ENCODE data around the gene PRKCE. TPM values are rescaled to one million over a fixed set of nuclear protein-coding genes. Genes with fewer than 3 reads are reported as not detected.

The PRKCE gene
- total RNA-seq, 2 experiments from 2014 or later = 17.0 to 42.1 TPM

DNA sequence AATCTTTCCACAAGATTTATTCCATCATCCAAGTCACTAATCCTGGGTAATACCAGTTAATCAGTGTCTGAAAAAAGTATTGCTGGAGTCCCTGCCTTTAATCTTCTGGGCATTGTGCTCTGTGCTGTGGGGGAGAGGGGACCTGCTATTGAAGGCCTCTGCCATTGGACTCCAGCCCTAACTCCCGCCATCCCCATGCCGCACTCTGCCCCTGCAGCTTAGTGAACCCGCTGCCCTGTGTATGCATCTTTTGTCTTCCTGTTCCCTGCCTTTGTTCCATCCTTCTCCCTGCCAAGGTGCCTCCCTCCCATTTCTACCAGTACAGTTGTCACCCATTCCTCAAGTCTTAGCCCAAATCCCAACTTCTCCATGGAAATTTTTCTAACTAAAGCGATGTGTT, 532.0 kb downstream of the PRKCE start:
- no peaks in the 10 kb centered on the region for H3K79me2 ChIP-seq (ENCODE audit: insufficient read depth, low read depth, low read length)
- TF ChIP-seq, protein P1, sequence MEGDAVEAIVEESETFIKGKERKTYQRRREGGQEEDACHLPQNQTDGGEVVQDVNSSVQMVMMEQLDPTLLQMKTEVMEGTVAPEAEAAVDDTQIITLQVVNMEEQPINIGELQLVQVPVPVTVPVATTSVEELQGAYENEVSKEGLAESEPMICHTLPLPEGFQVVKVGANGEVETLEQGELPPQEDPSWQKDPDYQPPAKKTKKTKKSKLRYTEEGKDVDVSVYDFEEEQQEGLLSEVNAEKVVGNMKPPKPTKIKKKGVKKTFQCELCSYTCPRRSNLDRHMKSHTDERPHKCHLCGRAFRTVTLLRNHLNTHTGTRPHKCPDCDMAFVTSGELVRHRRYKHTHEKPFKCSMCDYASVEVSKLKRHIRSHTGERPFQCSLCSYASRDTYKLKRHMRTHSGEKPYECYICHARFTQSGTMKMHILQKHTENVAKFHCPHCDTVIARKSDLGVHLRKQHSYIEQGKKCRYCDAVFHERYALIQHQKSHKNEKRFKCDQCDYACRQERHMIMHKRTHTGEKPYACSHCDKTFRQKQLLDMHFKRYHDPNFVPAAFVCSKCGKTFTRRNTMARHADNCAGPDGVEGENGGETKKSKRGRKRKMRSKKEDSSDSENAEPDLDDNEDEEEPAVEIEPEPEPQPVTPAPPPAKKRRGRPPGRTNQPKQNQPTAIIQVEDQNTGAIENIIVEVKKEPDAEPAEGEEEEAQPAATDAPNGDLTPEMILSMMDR (conservative IDR thresholded peaks at IDR 0.05; ENCODE audit: low read length) = no peak
- TF ChIP-seq EZH2phosphoT487 (IDR thresholded peaks at IDR 0.05; ENCODE audit: borderline replicate concordance, low read depth, low read length) = no peak
- no peaks in the 10 kb centered on the region for H3K9me2 ChIP-seq (ENCODE audit: insufficient read depth, low read length)
- H3K9me3 ChIP-seq (ENCODE audit: low read length) = no peaks in the 10 kb centered on the region
- DNase-seq (ENCODE audit: low spot score) = no peak
- no peak overlapping the region for H2AFZ ChIP-seq (ENCODE audit: low read length)
- no peaks in the 10 kb centered on the region for H3K4me1 ChIP-seq (ENCODE audit: insufficient read depth, low read length, poor library complexity, severe bottlenecking)
- intact Hi-C loops (cut with micrococcal nuclease; ENCODE audit: unreplicated experiment) = loop anchor here (1.0 kb wide), 1 partner anchor 41 kb away; no protein-coding TSS in a partner anchor
- BruUV-seq (replicated peaks) = no TSS peak
- H4K20me1 ChIP-seq (ENCODE audit: insufficient read depth, low read length) = no peaks in the 10 kb centered on the region
- no peak overlapping the region for H3K4me3 ChIP-seq (ENCODE audit: low read depth, low read length, poor library complexity, severe bottlenecking)
- H3K4me2 ChIP-seq (ENCODE audit: low read length) = no peak overlapping the region
- H3K36me3 ChIP-seq (ENCODE audit: insufficient read depth, low read length) = no peaks in the 10 kb centered on the region
- POLR2A ChIA-PET = interaction anchor here (0.6 kb wide), 1 partner anchor 160 kb away, joined by 3 read pairs; no protein-coding TSS in a partner anchor
- H3K27ac ChIP-seq (ENCODE audit: low read depth, low read length, poor library complexity, severe bottlenecking) = no peak overlapping the region
- CTCF ChIA-PET (ENCODE audit: unreplicated experiment) = no interaction called here

DNA sequence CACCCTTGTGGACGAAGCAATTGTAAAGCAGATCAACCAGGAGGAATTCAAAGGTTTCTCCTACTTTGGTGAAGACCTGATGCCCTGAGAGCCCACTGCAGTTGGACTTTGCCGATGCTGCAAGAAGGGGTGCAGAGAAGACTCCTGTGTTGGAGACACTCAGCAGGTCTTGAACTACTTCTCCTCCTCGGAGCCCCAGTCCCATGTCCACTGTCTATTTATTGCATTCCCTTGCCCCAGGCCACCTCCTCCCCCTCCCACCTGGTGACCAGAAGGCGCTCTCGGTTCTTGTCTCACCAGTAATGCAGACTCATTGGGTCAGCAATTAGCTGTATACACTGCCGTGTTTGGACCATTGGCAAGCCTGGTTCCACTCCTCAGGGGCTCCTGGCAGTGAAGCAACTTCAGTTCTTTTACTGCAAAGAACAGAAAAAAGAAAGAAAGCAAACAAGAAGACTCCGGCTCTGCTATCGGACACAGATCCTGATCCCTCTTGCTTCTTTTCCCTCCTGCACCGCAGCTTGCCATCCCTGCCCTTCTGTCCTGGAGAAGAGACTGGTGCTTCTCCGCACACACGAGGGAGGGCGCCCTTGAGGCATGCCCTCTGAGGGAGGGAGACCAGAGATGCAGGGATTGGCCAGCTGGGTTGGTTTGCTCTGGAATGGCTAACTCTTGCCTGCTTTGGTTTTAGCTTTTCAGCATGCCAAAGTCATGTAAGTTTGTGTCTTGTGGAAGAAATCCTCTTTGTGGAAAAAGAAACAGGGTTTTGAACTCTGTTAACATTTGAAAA, 533.5 kb downstream of the PRKCE start:
- ChIA-PET POLR2A (interaction anchor here (1.1 kb wide), 1 partner anchor 24 kb away, joined by 3 read pairs; no protein-coding TSS in a partner anchor), CTCF (ENCODE audit: unreplicated experiment) (no interaction called here)
- Histone ChIP-seq H4K20me1 (ENCODE audit: insufficient read depth, low read length) (no peaks in the 10 kb centered on the region), H3K4me2 (ENCODE audit: low read length) (no peak overlapping the region), H3K27ac (ENCODE audit: low read depth, low read length, poor library complexity, severe bottlenecking) (no peak overlapping the region), H3K4me3 (ENCODE audit: low read depth, low read length, poor library complexity, severe bottlenecking) (no peak overlapping the region), H3K9me2 (ENCODE audit: insufficient read depth, low read length) (no peaks in the 10 kb centered on the region), H3K4me1 (ENCODE audit: insufficient read depth, low read length, poor library complexity, severe bottlenecking) (no peaks in the 10 kb centered on the region), H3K9me3 (ENCODE audit: low read length) (no peaks in the 10 kb centered on the region), H3K79me2 (ENCODE audit: insufficient read depth, low read depth, low read length) (no peaks in the 10 kb centered on the region), H2AFZ (ENCODE audit: low read length) (no peak overlapping the region), H3K36me3 (ENCODE audit: insufficient read depth, low read length) (no peaks in the 10 kb centered on the region)
- TF ChIP-seq EZH2phosphoT487 (IDR thresholded peaks at IDR 0.05; ENCODE audit: borderline replicate concordance, low read depth, low read length) = no peak
- TF ChIP-seq, protein P1 (conservative IDR thresholded peaks at IDR 0.05; ENCODE audit: low read length) = no peak
- intact Hi-C loops (cut with micrococcal nuclease; ENCODE audit: unreplicated experiment) = no loop called here
- DNase-seq (ENCODE audit: low spot score) = no peak
- BruUV-seq (replicated peaks) = no TSS peak

DNA sequence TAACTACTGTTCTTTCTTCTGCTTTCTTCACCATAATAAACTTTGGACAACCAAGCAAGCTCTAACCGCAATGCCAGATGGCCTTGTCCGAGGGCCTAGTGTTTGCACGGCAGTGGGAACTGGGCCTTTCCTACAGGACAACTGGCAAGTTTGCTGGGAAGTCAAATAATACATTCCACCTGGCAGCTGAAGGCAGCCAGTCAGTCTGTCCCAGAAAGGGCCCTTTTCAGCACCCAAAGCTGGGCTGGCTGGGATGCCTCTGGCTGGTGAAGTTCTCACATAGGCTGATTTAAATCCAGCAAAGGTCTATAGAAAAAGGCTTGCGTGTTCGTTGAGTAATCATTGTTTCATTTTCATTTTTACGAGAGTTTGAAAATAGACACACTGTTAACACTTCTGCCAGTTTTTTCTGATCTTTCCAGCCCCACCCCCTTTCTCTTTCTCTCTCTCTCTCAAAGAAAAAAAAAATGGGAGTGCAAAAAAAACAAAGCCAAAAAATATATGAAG, 535.7 kb downstream of the PRKCE start:
- DNase-seq (ENCODE audit: low spot score) = no peak
- Histone ChIP-seq H3K4me1 (ENCODE audit: insufficient read depth, low read length, poor library complexity, severe bottlenecking) (no peaks in the 10 kb centered on the region), H3K4me3 (ENCODE audit: low read depth, low read length, poor library complexity, severe bottlenecking) (no peak overlapping the region), H3K4me2 (ENCODE audit: low read length) (no peak overlapping the region), H3K27ac (ENCODE audit: low read depth, low read length, poor library complexity, severe bottlenecking) (no peak overlapping the region), H2AFZ (ENCODE audit: low read length) (no peak overlapping the region), H4K20me1 (ENCODE audit: insufficient read depth, low read length) (no peaks in the 10 kb centered on the region), H3K9me2 (ENCODE audit: insufficient read depth, low read length) (no peaks in the 10 kb centered on the region), H3K36me3 (ENCODE audit: insufficient read depth, low read length) (no peaks in the 10 kb centered on the region), H3K9me3 (ENCODE audit: low read length) (no peaks in the 10 kb centered on the region), H3K79me2 (ENCODE audit: insufficient read depth, low read depth, low read length) (no peaks in the 10 kb centered on the region)
- ChIA-PET POLR2A (interaction anchor here (1.0 kb wide), 1 partner anchor 12 kb away, joined by 4 read pairs; no protein-coding TSS in a partner anchor), CTCF (ENCODE audit: unreplicated experiment) (no interaction called here)
- no TSS peak for BruUV-seq (replicated peaks)
- intact Hi-C loops (cut with micrococcal nuclease; ENCODE audit: unreplicated experiment) = no loop called here
- TF ChIP-seq, protein P1 (conservative IDR thresholded peaks at IDR 0.05; ENCODE audit: low read length) = no peak
- no peak for TF ChIP-seq EZH2phosphoT487 (IDR thresholded peaks at IDR 0.05; ENCODE audit: borderline replicate concordance, low read depth, low read length)

Measured in OCI-LY7 (cell line).